Measurements from ENCODE around the gene SPACA6.

DNA sequence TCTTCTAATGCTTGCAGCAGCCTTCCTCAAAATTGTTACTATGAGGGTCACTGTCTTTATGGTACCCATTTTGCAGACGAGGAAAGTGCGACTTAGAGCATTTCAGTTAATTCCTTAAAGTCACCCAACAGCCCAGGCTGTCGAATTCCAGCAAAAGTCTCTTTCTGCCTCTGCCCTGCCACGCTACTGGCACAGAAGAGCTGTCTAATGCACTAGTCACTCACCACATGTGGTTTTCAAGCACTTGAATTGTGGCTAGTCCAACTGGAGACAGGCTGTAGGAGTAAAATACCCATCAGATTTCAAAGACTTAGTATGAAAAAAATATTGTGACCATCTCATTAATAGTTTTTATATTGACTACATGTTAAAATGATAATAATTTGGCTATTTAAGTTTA lies 56.8 kb downstream of the SPACA6 start:
- TF ChIP-seq, protein P1, sequence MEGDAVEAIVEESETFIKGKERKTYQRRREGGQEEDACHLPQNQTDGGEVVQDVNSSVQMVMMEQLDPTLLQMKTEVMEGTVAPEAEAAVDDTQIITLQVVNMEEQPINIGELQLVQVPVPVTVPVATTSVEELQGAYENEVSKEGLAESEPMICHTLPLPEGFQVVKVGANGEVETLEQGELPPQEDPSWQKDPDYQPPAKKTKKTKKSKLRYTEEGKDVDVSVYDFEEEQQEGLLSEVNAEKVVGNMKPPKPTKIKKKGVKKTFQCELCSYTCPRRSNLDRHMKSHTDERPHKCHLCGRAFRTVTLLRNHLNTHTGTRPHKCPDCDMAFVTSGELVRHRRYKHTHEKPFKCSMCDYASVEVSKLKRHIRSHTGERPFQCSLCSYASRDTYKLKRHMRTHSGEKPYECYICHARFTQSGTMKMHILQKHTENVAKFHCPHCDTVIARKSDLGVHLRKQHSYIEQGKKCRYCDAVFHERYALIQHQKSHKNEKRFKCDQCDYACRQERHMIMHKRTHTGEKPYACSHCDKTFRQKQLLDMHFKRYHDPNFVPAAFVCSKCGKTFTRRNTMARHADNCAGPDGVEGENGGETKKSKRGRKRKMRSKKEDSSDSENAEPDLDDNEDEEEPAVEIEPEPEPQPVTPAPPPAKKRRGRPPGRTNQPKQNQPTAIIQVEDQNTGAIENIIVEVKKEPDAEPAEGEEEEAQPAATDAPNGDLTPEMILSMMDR (IDR thresholded peaks at IDR 0.05) = no peak
- no peak for TF ChIP-seq EP300 (IDR thresholded peaks at IDR 0.05)
